Endothelial cell (in vitro differentiated cells): Measurements from ENCODE around the gene PIP5KL1. TPM values are rescaled to one million over a fixed set of nuclear protein-coding genes. Genes with fewer than 3 reads are reported as not detected.

Experiments
- DNase-seq: peaks from one replicate; pipeline ENCODE4 v3.0.0; 2021; ENCODE audit warnings: low spot score
- H3K27ac Mint-ChIP-seq: one replicate; pipeline ENCODE4 v1.8.0; 2021; ENCODE audit warnings: mixed read lengths, inconsistent platforms; ENCODE audit not compliant: unreplicated experiment
- H3K27me3 Mint-ChIP-seq: one replicate; pipeline ENCODE4 v1.8.0; 2021; ENCODE audit warnings: mild to moderate bottlenecking, moderate library complexity, mixed read lengths, inconsistent platforms; ENCODE audit not compliant: unreplicated experiment
- H3K36me3 Mint-ChIP-seq: one replicate; pipeline ENCODE4 v1.8.0; 2021; ENCODE audit warnings: mild to moderate bottlenecking, low read depth, mixed read lengths, inconsistent platforms; ENCODE audit not compliant: unreplicated experiment
- H3K4me1 Mint-ChIP-seq: one replicate; pipeline ENCODE4 v1.8.0; 2021; ENCODE audit warnings: mild to moderate bottlenecking, mixed read lengths, inconsistent platforms; ENCODE audit not compliant: unreplicated experiment
- H3K4me3 Mint-ChIP-seq: one replicate; pipeline ENCODE4 v1.8.0; 2021; ENCODE audit warnings: mild to moderate bottlenecking, mixed read lengths, inconsistent platforms; ENCODE audit not compliant: unreplicated experiment
- H3K9me3 Mint-ChIP-seq: one replicate; pipeline ENCODE4 v1.8.0; 2021; ENCODE audit warnings: mixed read lengths, inconsistent platforms; ENCODE audit not compliant: unreplicated experiment
- total RNA-seq: library from RNA; stranded (reverse); fragmentation: NEBNext Ultra II Directional; extraction: Animal tissue kit (Norgen Biotek cat#: 25700); gene quantifications from one replicate; pipeline ENCODE4 v1.2.1, GENCODE V29; 2021; ENCODE audit not compliant: unreplicated experiment
- TF ChIP-seq, protein P1 (sequence below): fragments of 200-600 bp; sonication (generic); IDR thresholded peaks from one replicate; pipeline ENCODE4 v1.5.0; 2021; ENCODE audit warnings: antibody characterized with exemption; ENCODE audit not compliant: unreplicated experiment

The PIP5KL1 gene
- total RNA-seq, 1 donor from 2014 or later = 2.4 TPM

DNA sequence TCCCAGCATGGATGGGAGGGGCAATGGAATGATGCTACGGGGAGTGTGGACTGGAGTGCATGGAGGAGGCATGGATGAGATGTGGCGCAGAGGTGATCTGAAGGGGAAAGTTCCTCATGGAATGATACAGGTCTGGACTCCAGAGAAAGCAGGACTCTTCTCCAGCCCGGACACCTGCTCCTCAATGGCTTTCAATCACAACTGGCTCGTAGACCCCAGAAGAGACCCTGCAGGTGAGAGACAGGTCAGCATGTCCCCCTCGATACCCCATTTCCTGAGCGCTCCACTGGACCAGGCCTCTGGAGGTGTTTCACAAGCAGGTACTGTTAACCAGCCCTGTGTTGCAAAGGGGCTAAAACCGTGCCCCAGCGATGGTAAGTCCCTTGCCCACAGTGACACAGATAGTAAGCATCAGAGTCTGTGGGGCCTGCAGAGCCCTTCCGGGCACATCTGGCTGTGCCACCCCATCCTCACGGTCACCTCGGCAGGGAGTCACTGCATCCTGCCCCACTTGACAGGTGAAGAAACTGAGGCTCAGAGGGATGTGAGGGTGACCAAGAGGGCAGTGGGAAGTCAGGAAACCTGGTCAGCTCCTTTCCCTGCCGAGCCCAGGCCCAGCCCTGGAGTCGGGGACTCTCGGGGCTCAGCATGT is 12.6 kb upstream of the PIP5KL1 start:
- DNase-seq = no peak
- H3K27ac Mint-ChIP-seq = peak overlapping the region; percentile 20
- no peaks in the 10 kb centered on the region for H3K9me3 Mint-ChIP-seq
- peaks cover 5% of the 10 kb centered on the region for H3K4me1 Mint-ChIP-seq
- TF ChIP-seq, protein P1, sequence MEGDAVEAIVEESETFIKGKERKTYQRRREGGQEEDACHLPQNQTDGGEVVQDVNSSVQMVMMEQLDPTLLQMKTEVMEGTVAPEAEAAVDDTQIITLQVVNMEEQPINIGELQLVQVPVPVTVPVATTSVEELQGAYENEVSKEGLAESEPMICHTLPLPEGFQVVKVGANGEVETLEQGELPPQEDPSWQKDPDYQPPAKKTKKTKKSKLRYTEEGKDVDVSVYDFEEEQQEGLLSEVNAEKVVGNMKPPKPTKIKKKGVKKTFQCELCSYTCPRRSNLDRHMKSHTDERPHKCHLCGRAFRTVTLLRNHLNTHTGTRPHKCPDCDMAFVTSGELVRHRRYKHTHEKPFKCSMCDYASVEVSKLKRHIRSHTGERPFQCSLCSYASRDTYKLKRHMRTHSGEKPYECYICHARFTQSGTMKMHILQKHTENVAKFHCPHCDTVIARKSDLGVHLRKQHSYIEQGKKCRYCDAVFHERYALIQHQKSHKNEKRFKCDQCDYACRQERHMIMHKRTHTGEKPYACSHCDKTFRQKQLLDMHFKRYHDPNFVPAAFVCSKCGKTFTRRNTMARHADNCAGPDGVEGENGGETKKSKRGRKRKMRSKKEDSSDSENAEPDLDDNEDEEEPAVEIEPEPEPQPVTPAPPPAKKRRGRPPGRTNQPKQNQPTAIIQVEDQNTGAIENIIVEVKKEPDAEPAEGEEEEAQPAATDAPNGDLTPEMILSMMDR = no peak
- peaks cover 12% of the 10 kb centered on the region for H3K27me3 Mint-ChIP-seq
- peak overlapping the region; percentile 28 for H3K4me3 Mint-ChIP-seq
- no peaks in the 10 kb centered on the region for H3K36me3 Mint-ChIP-seq

DNA sequence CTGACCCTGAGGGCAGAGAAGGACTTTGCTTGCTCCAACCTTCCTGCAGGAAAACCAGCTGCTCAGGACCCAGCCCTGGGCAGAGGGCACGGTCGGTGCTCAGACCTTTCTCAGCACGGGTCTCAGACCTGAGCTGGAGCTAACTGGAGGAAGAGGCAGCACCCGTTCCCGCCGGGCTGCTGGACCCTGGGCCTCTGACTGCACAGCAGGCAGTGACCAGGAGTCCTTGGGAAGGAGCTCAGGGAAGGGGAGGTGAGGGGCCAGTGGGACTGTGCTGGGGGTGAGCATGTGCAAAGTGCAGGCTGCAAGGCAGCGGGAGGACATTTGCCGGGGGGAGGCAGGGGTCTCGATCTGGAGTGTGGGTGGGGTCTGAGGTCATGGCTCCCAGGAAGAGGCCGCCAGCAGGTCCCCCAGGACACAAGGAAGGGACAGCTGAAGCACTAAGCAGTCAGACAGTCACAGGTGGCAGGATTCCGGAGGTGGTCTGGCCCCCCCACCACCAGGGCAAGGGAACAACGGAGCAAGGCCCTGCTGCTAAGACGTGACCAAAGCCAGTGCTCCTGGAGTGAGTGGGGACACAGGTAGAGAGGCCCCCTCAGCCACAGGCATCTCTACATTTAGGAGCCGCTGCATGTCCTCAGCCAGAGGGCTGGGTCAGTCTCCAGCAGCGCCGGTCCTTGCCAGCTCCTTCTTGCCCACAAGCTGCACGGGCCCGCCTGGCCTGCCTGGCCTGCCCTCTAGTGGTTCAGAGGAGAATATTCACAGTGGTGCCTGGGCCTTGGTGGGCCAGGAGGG is 11.8 kb upstream of the PIP5KL1 start:
- Mint-ChIP-seq H3K27ac (peak overlapping the region; percentile 20), H3K9me3 (no peaks in the 10 kb centered on the region), H3K27me3 (peaks cover 12% of the 10 kb centered on the region), H3K36me3 (no peaks in the 10 kb centered on the region), H3K4me3 (peak overlapping the region; percentile 28), H3K4me1 (peaks cover 5% of the 10 kb centered on the region)
- TF ChIP-seq, protein P1 = peak; percentile 83
- DNase-seq = peak; percentile 77

DNA sequence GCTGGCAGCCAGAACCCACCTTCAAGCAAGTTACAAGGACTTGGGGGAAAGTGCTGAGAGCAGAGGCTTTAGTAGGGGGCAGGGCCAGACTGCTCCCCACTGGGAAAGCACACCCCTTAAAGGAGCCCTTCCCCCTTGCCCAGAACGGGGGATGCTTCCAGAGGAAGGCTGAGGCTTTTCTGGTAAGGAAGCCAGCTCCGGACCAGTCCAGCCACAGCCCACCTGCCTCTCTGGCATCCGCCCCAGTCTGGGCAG is 11.3 kb upstream of the PIP5KL1 start:
- DNase-seq = no peak
- TF ChIP-seq, protein P1 = no peak
- peak overlapping the region; percentile 65 for H3K4me3 Mint-ChIP-seq
- no peaks in the 10 kb centered on the region for H3K36me3 Mint-ChIP-seq
- no peak overlapping the region for H3K27ac Mint-ChIP-seq
- peaks cover 10% of the 10 kb centered on the region for H3K4me1 Mint-ChIP-seq
- H3K27me3 Mint-ChIP-seq = peaks cover 13% of the 10 kb centered on the region
- no peaks in the 10 kb centered on the region for H3K9me3 Mint-ChIP-seq

DNA sequence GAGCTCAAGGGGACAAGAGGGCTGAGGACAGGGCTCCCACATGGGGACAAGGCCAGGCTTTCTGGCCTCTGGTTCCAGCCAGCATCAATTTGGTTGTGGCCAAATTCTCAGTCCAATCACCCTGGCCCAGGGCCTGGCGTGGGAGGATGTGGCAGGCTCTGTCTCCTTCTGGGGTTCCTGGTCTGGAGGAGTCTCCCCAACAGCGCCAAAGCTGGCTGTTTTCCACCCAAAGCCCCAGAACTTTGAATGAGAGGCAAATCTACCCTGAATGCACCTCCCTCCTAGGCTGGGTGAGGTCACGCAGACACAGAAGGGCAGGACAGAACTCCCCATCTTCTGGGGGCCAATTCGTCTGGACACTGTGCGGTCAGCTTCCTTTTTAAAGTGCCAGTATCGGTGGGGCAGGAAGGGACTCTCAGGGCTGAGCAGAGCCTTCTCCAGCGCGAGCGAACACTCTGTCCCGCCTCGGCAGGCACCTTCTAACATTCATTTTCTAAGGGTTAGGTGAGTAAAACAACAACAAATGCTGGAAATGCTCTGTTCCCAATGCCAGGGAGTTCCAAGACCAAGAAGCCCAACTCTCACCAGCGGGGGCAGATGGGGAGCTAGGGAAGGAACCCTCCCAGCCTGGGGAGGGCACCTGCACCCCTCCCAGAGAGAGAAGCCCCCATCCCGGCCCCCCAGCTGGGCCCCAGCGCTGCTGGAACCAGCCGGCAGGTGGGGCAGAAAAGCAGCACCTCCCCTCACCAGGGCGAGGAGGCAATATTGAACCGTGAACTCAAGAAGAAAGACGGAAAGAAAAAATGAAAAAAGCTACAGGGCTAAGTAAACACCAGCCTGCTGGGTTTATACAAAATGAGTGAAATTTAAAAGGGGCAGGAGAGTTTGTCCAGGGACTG is 10.7 kb upstream of the PIP5KL1 start:
- H3K27ac Mint-ChIP-seq = no peak overlapping the region
- H3K36me3 Mint-ChIP-seq = no peaks in the 10 kb centered on the region
- no peaks in the 10 kb centered on the region for H3K9me3 Mint-ChIP-seq
- peaks cover 16% of the 10 kb centered on the region for H3K27me3 Mint-ChIP-seq
- TF ChIP-seq, protein P1 = no peak
- H3K4me3 Mint-ChIP-seq = peak overlapping the region; percentile 65
- no peak for DNase-seq
- H3K4me1 Mint-ChIP-seq = peaks cover 15% of the 10 kb centered on the region
